Activated CD4-positive, alpha-beta T cell treated with anti-CD3 and anti-CD28 coated beads for 4 hours (primary cell): ENCODE measurements around the gene POLG.
"Not testable (repeated sequence)": the region's sequence is repeated elsewhere in the genome, so short reads cannot be mapped to it uniquely, and the experiment has no call there.

Experiments
- DNase-seq, 2 donors: peaks; one replicate each; pipeline ENCODE4 v3.0.0-alpha.2; 2020

Gene POLG

DNA sequence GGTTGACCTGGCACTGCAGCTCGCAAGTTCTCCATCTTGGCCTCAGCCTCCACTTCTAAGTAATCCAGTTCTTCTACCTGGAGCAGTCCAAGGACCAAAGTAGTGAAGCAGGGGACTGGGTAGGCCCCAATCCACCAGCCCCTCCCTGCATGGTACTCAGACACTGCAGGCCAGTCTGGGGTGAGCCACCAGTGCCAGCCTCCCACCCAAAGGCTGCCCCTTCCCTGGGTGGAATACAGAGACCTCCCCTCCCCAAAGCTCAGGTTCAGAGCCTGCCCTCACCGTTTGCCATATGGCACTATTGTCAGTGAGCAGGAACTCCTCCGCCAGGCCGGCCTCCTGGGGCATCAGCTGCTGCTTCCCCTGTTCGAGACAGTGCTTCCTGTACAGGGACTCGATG lies 10.8 kb downstream of the POLG start:
- DNase-seq, result no peak

DNA sequence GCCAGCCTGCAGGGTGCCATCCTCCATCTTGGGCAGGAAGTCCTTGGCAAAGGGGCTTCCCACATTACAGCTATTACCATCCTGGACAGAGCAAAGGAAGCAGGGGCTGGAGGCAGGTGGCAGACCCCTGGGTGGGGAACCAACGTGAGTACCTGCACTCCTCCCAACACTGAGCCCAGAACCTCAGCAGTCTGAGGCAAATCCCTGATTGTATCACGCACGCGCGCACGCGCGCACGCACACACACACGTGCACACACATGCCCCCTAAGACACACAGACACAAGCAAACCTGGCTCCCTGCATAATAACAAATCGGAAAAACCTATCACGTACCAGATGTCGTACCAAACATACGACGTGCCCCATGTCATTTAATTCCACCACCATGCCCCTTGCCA lies 11.8 kb downstream of the POLG start:
- DNase-seq, result no peak

DNA sequence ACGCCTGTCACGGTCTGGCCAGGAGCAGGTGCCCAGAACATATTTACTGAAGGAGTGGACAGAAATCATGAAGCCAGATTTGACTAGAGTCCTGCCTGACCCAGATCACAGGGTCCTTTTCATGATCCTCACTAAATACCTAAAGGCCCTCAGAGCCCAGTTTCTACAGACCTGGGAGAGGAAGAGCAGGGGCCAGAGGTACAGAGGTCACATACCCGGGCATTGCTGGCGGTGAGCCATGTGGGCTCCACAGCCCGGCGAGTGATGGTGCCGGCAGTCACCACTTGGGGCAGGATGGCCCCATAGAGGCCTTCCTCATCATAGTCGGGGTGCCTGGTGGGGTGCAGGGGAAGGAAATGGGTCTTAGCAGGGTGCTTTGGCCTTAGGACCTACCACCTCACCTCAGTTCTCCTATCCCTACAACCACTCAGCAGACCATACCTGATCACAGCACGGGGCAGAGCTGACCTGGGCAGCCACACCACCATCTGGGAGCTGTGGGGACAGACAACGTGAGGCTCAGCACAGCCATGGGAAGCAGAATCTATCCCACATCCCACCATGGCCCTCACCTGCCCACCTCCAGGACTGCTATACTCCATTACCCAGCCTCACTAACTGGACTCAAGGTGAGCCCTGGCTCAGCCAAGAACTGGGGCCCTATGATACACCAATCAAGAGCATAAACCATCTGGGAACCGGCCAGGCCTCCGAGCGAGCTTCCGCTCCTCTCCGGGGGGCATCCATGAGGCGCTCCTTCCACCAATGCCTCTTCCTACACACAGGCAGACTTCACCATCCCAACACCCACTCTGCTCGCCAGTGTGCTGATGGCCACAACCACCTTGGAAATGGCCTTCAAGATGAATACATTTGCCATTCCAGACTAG lies 12.9 kb downstream of the POLG start:
- no peak for DNase-seq

DNA sequence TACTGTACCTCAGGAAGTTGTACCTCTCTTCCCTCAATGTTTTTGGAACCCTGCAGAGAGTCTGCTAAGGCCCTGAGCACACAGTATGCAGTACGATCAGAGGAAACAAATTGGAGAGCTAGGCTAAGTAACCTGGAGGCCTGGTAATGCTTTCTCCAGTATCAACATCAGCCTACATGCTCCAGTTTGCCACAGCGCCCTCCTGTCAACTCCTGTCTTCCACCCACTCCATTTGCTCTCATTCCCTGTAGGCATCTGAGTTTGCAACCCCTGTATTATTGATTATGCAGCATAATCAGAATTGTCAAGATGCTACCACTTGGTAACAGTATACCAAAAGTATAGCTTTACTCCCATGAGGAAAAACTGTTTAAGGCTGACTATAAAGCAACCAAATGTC lies 14.4 kb downstream of the POLG start:
- no peak for DNase-seq

DNA sequence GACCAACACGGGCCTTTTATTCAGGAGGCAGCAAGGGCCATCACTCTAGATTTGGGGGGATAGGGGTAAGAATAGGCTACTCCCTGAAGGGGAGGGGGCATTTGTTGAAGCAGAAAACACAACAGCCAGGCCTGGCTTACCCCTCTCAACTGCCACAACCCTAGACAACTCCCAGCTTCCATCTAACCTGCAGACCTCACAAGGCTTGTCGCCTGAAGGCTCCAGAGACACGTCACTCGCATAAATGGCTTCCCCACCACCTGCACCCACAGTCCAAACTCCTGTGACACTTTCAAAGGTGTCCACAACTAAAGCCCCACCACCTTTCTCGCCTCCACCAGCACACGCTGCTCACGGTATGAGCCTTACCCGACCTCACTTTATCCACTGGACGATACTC lies 14.9 kb downstream of the POLG start:
- DNase-seq, result no peak

DNA sequence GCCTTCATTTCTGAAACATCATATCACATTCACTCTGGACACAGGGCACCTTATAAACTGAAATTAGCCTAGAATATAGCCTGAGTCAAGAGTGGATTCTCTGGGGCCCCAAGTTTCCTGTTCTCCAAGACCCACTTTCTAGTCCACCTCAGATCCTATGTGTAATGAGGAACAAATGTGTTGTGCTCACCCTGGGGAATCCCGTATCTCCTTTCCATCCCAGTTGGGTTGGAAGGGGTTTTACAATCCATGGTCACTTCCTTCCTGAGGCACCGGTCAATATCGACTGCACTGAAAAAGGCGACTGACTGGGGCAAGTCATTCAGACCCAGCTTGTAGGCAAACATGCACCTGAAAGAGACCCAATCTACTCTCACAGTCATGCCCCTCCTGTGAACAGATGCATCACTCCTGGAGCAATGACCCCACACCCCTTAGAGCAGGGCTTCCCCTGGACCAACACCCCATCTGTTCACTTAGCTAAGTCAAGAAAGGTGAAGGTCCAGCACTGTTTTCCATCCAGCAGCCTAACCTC lies 17.4 kb downstream of the POLG start:
- DNase-seq, result no peak

DNA sequence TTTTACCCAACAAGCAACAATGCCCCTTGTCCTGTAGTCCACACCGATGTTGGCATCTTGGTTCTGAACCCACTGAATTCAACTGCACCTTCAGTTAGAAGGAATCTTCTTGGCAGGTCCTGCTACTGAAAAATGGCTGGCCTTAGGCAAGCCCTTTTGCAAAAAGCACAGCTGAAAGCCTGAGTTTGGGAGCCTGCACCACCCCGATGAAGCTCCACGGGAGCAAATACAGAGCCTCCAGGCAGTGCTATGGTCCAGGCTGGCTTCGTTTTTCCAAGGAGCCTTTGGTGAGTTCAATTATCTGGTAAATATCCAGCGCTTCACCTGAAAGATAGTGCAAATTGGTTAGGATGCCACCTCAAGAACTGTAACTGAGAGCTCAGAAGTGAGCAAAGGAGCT lies 18.1 kb downstream of the POLG start:
- DNase-seq, result no peak

DNA sequence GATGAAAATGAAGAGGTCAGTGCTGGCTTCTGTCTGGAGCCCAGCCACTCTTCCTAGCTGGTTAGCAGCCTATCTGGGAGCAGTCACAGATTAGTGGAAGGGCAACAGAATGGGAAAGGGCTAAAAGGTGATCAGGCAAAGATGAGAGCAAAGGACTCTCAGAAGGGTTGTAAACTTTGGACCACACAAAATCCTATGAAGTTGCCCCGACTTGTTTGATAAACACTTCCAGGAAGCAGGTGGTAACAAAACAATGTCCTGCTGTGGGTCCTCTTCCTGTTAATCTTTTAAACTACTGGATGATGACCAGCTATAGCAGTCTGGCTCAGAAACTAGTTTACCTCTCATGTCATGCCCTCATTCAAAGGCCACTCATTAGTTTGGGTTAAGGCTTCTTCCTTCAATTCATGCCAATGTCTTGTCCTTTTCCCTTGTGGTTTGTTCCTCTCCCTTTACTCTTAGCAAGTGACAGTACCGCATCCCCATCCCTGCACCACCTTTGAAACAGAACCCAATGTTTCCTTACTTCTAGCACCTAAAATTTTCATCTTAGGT lies 19.2 kb downstream of the POLG start:
- DNase-seq, result no peak

DNA sequence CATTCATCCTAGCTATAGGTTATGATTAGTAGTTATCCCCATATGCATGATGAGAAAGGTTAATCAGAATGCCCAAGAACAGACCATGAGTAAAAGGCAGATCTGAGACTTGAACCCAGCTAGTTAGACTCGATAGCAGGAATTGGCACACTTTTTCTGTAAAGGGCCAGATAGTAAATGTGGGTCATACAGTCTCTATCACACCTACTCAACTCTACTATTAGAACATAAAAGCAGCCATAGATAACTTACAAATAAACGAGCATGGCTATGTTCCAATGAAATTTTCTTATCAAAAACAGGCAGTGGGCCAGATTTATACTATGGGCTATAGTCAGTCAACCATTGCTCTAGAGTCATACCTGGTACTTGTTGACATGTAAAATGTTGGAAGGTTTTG lies 24.6 kb downstream of the POLG start:
- no peak for DNase-seq

DNA sequence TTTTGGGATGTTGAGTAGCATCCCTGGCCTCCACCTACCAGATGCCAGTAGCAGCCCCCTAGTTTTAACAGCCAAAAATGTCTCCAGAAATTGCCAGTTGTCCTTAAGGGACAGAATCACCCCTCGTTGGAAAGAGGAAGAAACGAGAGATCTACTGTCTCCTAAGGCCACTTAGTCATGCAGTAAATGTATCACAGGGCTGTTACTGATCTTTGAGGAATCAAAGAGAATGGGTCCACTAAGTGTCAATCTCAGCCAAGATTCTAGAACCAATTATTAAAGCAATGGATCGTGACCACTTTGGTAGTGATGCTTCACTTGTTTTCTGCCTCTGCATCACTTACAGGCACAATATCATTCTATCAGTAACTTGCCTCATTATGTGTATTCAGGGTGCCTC lies 26.4 kb downstream of the POLG start:
- no peak for DNase-seq

DNA sequence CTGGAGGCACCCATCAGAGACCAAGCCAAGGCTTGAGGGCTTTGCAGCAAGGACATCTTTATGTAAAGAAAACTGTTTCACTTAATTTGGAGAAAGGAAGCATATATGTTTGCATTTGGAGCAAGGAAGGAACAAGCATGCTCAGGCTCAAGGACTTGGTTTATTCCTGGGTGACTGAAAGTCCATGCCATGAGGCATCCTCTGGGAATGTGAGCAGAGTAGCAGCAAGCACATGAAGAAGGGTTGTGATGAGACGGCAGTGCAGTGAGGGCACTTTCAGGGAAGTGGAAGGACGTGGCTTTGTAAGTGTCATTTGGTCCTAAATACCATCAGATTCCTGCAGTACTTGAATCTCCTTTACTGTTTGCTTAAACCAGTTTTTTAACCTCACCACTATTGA lies 26.8 kb downstream of the POLG start:
- no peak for DNase-seq

DNA sequence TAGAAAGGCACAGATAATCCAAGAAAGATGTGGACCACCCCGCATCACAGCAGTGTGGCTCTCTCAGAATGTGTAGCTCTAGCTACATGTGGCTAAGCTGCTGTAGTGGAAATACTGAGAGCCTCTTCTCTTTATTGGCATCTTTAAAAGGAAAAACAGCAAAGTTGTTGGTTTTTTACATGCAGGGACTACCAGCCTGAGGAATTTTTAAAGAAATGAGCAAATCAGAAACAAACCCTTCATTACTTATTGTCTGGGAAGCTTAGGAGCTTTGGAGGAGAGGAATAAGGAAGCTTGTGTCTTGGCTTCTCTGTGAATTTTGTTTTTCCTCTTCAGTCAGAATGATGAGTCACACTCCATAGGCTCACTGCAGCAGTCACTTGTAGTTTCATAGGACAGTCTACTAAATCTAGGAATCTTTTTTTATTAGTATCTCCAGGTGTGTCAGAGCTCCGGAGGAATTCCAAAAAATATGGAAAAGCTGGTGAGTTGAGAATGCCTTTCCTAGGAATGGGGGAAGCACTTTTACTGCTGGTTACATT lies 27.5 kb downstream of the POLG start:
- no peak for DNase-seq

DNA sequence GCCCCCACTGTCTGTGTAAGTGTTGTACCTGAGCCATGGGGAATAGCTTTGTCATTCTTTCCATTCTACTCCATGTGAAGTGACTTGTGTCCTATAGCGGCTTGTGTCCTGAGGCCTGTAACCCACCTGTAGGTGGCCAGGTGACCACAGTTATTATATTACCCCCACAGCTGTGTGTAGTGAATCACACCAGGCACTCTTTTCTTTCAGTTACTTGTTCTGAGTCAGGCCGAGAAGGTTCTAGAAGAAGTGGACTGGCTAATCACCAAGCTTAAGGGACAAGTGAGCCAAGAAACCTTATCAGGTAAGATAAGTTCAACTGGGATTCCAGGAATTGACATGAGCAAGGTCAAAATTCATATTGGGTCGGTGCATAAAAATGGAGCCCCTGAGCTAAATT lies 29.2 kb downstream of the POLG start:
- DNase-seq, result no peak

DNA sequence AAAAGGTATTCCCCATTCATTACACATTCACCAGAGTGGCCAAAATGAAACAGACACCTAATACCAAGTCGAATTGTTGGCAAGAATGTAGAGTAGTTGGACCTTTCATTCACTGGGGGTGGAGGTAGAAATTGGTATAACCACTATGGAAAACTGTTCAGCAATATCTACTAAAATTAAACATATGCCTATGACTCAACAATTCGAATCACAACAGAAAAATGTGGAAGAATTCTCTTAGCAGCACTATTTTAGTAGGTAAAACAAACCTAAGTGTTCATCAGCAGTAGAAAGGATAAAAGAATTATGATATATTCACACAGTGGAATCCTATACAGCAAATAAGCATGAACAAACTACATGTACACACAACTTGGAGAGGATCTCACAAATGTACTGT lies 30.6 kb downstream of the POLG start:
- no peak for DNase-seq

DNA sequence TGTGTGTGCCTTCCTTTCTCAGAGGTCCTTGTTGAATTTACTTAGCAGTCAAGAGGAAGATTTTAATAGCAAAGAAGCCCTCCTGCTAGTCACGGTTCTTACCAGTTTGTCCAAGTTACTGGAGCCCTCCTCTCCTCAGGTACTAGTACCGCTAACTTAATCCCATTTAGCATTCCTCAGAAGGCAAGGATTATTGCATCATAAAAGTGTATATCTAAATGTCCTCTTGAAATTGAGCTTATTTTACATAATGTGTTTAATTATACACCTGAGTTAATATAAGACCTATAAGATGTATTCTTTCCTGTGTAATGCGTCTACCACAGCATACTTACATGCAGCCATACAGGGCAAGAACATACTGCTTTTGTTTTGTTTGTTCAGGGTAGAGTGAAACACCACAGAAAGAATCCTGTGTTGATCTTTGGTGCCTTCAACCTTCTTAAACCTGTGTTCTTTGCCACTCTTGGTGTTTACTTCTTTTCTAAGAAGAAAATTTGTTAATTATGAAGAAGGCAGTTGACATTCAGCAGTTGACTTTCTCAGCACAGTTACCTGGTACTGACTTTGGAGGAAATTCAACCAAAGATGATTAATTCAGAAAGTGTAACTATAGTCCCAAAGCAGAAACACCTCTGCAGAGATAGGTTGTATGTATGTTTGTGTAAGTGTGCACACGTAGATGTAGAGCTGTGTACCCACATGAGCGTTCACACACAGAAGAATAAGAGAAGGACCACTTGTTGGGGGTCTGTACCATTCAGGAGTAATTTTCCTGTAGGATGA lies 33.1 kb downstream of the POLG start:
- no peak for DNase-seq

DNA sequence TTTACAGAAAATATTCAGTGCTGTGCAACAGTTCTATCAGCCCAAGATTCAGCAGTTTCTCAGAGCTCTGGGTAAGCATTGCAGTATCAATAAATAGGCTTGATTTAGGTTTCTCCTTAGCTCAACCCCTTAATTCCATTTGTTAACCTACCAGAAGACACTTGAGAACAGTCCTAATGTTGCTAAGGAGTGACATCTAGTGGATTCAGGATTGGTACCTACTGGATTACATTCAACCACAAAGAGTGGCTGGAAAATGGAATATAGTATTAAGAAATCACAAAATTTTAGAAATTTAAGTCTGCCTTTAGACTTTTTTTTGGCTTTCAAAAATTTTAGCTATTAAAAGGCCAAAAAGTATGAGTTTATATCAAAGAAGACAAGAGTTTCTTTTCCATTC lies 34.7 kb downstream of the POLG start:
- no peak for DNase-seq

DNA sequence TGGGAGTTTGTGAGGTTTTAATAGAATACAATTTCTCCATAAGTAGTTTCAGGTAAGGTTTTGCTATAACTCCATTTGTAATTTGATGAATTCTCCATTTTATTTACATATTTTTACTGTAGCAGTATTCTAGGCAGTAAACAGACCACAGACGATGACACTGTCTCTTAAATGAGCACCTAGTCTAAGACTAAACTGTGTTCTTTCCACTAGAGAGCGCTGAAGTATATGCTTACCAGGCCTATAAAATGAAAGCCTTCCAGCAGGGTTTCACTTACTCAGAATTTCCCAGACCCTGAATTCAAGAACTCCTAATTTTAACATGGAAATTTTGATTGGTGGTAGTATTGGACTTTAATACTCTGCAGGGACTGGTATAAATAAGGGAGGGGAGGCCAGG lies 41.6 kb downstream of the POLG start:
- no peak for DNase-seq

DNA sequence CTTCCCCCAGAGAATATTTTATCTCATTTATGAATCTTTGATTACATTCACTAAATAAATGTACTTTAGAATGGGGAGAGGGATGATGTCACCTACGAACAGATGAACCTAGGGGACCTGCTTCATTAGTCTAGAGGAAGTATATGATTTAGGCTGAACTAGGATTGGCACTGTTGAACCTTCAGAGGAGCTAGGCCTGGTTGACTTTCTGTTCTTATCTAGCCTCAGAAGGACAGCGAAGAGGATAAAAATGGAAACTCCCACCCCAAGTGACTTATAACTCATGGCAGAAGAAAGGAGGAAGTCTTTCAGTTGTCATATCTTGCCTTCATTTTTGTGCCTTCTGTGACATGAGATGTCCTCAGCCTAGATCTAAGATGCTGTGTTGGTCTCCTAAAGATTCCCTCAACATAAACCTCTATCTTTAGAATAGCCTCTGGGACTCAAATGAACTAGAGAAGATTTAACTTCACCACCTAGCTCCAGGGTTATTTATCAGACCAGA lies 42.6 kb downstream of the POLG start:
- DNase-seq, result no peak

DNA sequence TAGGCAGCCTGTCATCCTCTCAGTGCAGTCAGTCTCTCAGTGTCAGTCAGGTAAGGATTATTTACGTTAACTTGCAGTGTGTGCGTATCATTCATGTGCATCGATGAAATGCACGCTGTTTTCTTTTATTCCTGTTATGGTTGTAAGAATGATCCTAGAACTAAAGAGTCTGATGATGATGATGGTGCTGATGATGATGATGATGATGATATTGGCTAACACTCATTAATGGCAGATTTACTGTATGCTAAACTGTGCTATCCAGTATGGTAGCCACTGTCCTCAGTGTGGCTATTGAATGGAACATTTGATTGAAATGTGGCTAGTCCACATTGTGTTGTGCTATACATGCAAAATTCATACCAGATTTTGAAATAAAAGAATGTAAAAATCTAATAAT lies 51.4 kb downstream of the POLG start:
- DNase-seq, result no peak

DNA sequence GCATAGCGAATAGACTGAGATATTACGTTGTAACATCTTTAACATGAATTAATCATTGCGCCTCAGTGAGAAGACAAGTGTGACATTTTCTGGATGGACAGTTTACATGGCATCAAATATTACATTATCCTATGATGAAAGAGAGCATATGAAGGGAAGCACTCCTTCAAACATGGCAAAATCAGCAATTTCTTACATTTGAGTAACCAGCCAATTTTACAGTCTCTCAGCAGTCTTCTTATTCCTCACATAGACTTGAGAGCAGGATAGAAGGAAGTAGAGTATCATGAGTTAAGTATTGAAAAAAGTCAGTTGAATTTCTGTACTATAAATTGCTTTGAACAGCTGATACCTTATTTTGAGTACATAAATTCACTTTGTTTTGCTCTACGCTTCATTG lies 52.0 kb downstream of the POLG start:
- DNase-seq, result no peak

DNA sequence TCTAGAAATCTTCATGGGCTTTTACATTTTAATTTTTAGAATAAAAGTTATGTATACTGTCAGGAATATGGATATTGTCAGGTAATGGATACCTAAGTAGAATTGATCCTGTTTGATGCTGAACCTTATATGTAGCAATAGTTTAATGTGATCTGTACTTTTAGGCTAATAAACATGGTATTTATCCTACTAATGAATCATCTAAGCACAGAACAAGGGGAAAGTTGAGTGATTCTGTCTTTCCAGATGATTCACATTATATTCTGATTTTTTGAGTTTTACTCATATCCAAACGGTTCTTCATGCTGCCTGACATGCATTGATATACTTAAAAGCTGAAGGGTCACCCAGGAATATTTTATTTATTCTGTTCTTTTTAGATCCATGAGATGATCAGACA lies 56.3 kb downstream of the POLG start:
- no peak for DNase-seq

DNA sequence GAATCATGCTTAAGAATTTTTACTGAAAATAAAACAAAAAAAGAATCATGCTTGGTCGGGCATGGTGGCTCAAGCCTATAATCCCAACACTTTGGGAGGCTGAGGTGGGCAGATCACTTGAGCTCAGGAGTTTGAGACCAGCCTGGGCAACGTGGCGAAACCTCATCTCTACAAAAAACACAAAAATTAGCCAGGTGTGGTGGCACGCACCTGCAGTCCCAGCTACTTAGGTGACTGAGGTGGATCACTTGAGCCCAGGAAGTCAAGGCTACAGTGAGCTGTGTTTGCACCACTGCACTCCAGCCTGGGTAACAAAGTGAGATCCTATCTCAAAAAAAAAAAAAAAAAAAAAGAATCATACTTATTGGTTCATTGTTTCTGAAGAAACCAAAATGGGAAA lies 57.3 kb downstream of the POLG start:
- not testable (repeated sequence) for DNase-seq
